Measurements from ENCODE around the gene IER5.
"Not testable (repeated sequence)": the region's sequence is repeated elsewhere in the genome, so short reads cannot be mapped to it uniquely, and the experiment has no call there.

IER5 gene

GRCh38 chr1:181088079-181089016 is at the start of gene IER5:
IER5 (plus strand) TSS chr1:181088700; CDS start chr1:181088903, 203 bp downstream.
- DNase-seq (ENCODE audit: low spot score) = peak; percentile 94
- in situ Hi-C loops (cut with MboI; ENCODE audit: low pct_unique_long_range_greater_than_20kb, low sequenced_read_pairs, unreplicated experiment) = no loop called here
- no peak for TF ChIP-seq CTCF (IDR thresholded peaks at IDR 0.05; ENCODE audit: extremely low read depth, insufficient read depth, missing control alignments)

- in situ Hi-C loops (cut with MboI; ENCODE audit: low pct_unique_long_range_greater_than_20kb, low sequenced_read_pairs, unreplicated experiment) = no loop called here
- no peak for DNase-seq (ENCODE audit: low spot score)
- no peak for TF ChIP-seq CTCF (IDR thresholded peaks at IDR 0.05; ENCODE audit: extremely low read depth, insufficient read depth, missing control alignments)
Observed at GRCh38 chr1:181040284-181040865, 48.1 kb upstream of the IER5 start.

- no peak for DNase-seq (ENCODE audit: low spot score)
- in situ Hi-C loops (cut with MboI; ENCODE audit: low pct_unique_long_range_greater_than_20kb, low sequenced_read_pairs, unreplicated experiment) = no loop called here
- TF ChIP-seq CTCF (IDR thresholded peaks at IDR 0.05; ENCODE audit: extremely low read depth, insufficient read depth, missing control alignments) = no peak
Observed at GRCh38 chr1:181043025-181043888, 45.2 kb upstream of the IER5 start.

GRCh38 chr1:181044449-181044966 is 44.0 kb upstream of the IER5 start:
- in situ Hi-C loops (cut with MboI; ENCODE audit: low pct_unique_long_range_greater_than_20kb, low sequenced_read_pairs, unreplicated experiment) = no loop called here
- no peak for TF ChIP-seq CTCF (IDR thresholded peaks at IDR 0.05; ENCODE audit: extremely low read depth, insufficient read depth, missing control alignments)

GRCh38 chr1:181045946-181046345 is 42.6 kb upstream of the IER5 start:
- DNase-seq (ENCODE audit: low spot score); in situ Hi-C loops (cut with MboI; ENCODE audit: low pct_unique_long_range_greater_than_20kb, low sequenced_read_pairs, unreplicated experiment): not testable (repeated sequence)

More at GRCh38 chr1:181044449-181044966, 44.0 kb upstream of the IER5 start:
- DNase-seq (ENCODE audit: low spot score) = peak; percentile 72

- TF ChIP-seq CTCF (IDR thresholded peaks at IDR 0.05; ENCODE audit: extremely low read depth, insufficient read depth, missing control alignments) = no peak
- in situ Hi-C loops (cut with MboI; ENCODE audit: low pct_unique_long_range_greater_than_20kb, low sequenced_read_pairs, unreplicated experiment) = no loop called here
- DNase-seq (ENCODE audit: low spot score) = no peak
Observed at GRCh38 chr1:181049378-181049777, 39.1 kb upstream of the IER5 start.
